GM19099 (cell line): ENCODE results near the gene IL17RD.

ENCODE experiments used
- POLR2A ChIP-seq: IDR thresholded peaks from 3 replicates; pipeline ENCODE4 v1.6.1; 2011; ENCODE audit warnings: low read depth; ENCODE audit not compliant: insufficient read length; ENCODE audit errors: extremely low read depth

IL17RD gene

GRCh38 chr3:57048052-57048671 lies 117.0 kb downstream of the IL17RD start:
- TF ChIP-seq POLR2A, result no peak

GRCh38 chr3:57046101-57046765 lies 118.9 kb downstream of the IL17RD start:
- TF ChIP-seq POLR2A, result no peak

GRCh38 chr3:57043518-57043917 lies 121.6 kb downstream of the IL17RD start:
- no peak for TF ChIP-seq POLR2A

- no peak for TF ChIP-seq POLR2A
Measured at GRCh38 chr3:57041674-57042073, 123.5 kb downstream of the IL17RD start.
